ENCODE results near the gene KCNJ15.
"Not testable (repeated sequence)": the region's sequence is repeated elsewhere in the genome, so short reads cannot be mapped to it uniquely, and the experiment has no call there.

KCNJ15 gene

GRCh38 chr21:38244885-38245869 lies 11.6 kb upstream of the KCNJ15 start:
- no peak for DNase-seq (ENCODE audit: low read depth, low spot score)

GRCh38 chr21:38246511-38246910 lies 10.3 kb upstream of the KCNJ15 start:
- DNase-seq (ENCODE audit: low read depth, low spot score), result no peak

GRCh38 chr21:38247054-38247453 lies 9.7 kb upstream of the KCNJ15 start:
- DNase-seq (ENCODE audit: low read depth, low spot score), result not testable (repeated sequence)

- DNase-seq (ENCODE audit: low read depth, low spot score), result no peak
Measured at GRCh38 chr21:38247738-38248510, 8.9 kb upstream of the KCNJ15 start.

- DNase-seq (ENCODE audit: low read depth, low spot score), result no peak
Measured at GRCh38 chr21:38249256-38249655, 7.5 kb upstream of the KCNJ15 start.

- no peak for DNase-seq (ENCODE audit: low read depth, low spot score)
Measured at GRCh38 chr21:38249696-38250278, 7.0 kb upstream of the KCNJ15 start.

- no peak for DNase-seq (ENCODE audit: low read depth, low spot score)
Measured at GRCh38 chr21:38250991-38251418, 5.8 kb upstream of the KCNJ15 start.

- no peak for DNase-seq (ENCODE audit: low read depth, low spot score)
Measured at GRCh38 chr21:38254970-38255369, 1.8 kb upstream of the KCNJ15 start.

GRCh38 chr21:38255571-38256117 lies 1.1 kb upstream of the KCNJ15 start:
- DNase-seq (ENCODE audit: low read depth, low spot score), result no peak

GRCh38 chr21:38257667-38258066 lies 876 bp downstream of the KCNJ15 start:
- DNase-seq (ENCODE audit: low read depth, low spot score), result no peak

- DNase-seq (ENCODE audit: low read depth, low spot score), result no peak
Measured at GRCh38 chr21:38258521-38259485, 2.0 kb downstream of the KCNJ15 start.

GRCh38 chr21:38259665-38260064 lies 2.9 kb downstream of the KCNJ15 start:
- no peak for DNase-seq (ENCODE audit: low read depth, low spot score)

GRCh38 chr21:38260426-38260825 lies 3.6 kb downstream of the KCNJ15 start:
- no peak for DNase-seq (ENCODE audit: low read depth, low spot score)

GRCh38 chr21:38261851-38262250 lies 5.1 kb downstream of the KCNJ15 start:
- no peak for DNase-seq (ENCODE audit: low read depth, low spot score)

GRCh38 chr21:38263493-38263892 lies 6.7 kb downstream of the KCNJ15 start:
- no peak for DNase-seq (ENCODE audit: low read depth, low spot score)

- no peak for DNase-seq (ENCODE audit: low read depth, low spot score)
Measured at GRCh38 chr21:38264571-38264970, 7.8 kb downstream of the KCNJ15 start.

GRCh38 chr21:38265166-38265565 lies 8.4 kb downstream of the KCNJ15 start:
- no peak for DNase-seq (ENCODE audit: low read depth, low spot score)

GRCh38 chr21:38266732-38267131 lies 9.9 kb downstream of the KCNJ15 start:
- DNase-seq (ENCODE audit: low read depth, low spot score), result no peak

GRCh38 chr21:38267136-38267755 lies 10.5 kb downstream of the KCNJ15 start:
- no peak for DNase-seq (ENCODE audit: low read depth, low spot score)
